ENCODE results near the gene FUBP1. TPM values are rescaled to one million over a fixed set of nuclear protein-coding genes. Genes with fewer than 3 reads are reported as not detected.

Gene FUBP1
- total and polyA plus RNA-seq, 9 of the 15 experiments (the other 6 are each of a cell fraction or from before 2014, with no cell fraction given): 104 to 294 (median 213) TPM

DNA sequence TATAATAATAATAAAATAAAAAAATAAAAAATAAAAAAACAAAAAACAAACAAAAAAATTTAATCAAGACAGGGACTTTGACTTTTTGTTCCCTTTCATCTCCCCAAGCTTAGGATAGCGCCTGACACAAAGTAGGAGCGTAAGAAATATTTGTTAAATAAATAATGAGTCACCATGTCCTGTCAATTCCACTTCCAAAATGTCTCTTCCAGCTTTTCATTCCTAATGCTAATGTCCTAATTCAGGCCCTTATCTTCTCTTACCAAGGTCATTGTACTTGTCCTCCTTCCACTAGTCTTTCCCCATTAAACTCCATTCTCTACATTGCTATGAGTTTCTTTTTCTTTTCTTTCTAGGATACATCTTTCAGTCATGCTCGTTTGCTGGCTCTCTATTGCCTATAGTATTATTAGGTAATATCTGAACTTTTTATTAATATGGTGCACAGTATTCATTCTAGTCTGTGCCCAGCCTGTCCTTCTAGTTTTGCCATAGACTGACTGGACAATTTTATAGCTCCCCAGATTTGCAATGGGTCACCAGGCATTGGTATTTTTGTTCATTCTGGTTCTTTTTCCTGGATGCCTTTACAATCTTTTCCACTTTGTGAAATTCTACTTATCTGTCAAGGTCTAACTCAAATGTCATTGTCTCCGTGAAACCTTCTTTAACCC is 79.1 kb downstream of the FUBP1 start:
- ATAC-seq (no peak), DNase-seq (ENCODE audit: extremely low read depth in 1 of 4, low spot score in 3 of 4) (no peak), FAIRE-seq (no peak)
- no peaks in the 10 kb centered on the region for H3K79me2 ChIP-seq (ENCODE audit: control insufficient read depth, insufficient read depth, low read length)
- in situ Hi-C loops (cut with MboI) (loop anchor here (10.0 kb wide), 1 partner anchor 195 kb away; no protein-coding TSS in a partner anchor), intact Hi-C loops (cut with micrococcal nuclease) (loop anchor here (2.0 to 10.0 kb wide), 5 partner anchors 75 to 752 kb away; partner anchors contain the start of gene ZZZ3)
- BruUV-seq (replicated peaks): no TSS peak
- ChIA-PET CTCF (ENCODE audit: low intra/inter-chr PET ratio) (interaction anchor here (0.6 kb wide), 1 partner anchor 366 kb away, joined by 3 read pairs; no protein-coding TSS in a partner anchor), POLR2A (interaction anchor here (1.0 kb wide), 1 partner anchor 16 kb away, joined by 4 read pairs; no protein-coding TSS in a partner anchor)
- no peak overlapping the region for H3K4me3 ChIP-seq
- no peak overlapping the region for H3K9ac ChIP-seq (ENCODE audit: insufficient read depth in 1 of 2, low read depth in 2 of 2, low read length in 2 of 2)
- H3K4me1 ChIP-seq (replicated peaks in 1 of 2; ENCODE audit: control insufficient read depth in 2 of 2, insufficient read depth in 2 of 2, low read length in 2 of 2): no peaks in the 10 kb centered on the region
- no peaks in the 10 kb centered on the region for H4K20me1 ChIP-seq (replicated peaks; ENCODE audit: control insufficient read depth, insufficient read depth, low read length)
- WGBS (ENCODE audit: insufficient coverage, low coverage, missing lambda C conversion rate): 31% methylated on average over 4 of the region's 4 CpGs
- TF ChIP-seq ZBED1 (IDR thresholded peaks at IDR 0.05) (no peak), U2AF2 (optimal IDR thresholded peaks at IDR 0.05; ENCODE audit: low read depth, low read length) (no peak)
- TF ChIP-seq, protein P1, sequence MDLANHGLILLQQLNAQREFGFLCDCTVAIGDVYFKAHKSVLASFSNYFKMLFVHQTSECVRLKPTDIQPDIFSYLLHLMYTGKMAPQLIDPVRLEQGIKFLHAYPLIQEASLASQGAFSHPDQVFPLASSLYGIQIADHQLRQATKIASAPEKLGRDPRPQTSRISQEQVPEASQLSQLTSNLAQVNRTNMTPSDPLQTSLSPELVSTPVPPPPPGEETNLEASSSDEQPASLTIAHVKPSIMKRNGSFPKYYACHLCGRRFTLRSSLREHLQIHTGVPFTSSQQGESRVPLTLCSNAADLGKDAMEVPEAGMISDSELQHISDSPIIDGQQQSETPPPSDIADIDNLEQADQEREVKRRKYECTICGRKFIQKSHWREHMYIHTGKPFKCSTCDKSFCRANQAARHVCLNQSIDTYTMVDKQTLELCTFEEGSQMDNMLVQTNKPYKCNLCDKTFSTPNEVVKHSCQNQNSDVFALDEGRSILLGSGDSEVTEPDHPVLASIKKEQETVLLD (IDR thresholded peaks at IDR 0.05): no peak
- no peak overlapping the region for H3K27ac ChIP-seq (ENCODE audit: extremely low read depth, low read depth, low read length)
- H3K36me3 ChIP-seq (ENCODE audit: control insufficient read depth, insufficient read depth, low read length): no peaks in the 10 kb centered on the region
- no peaks in the 10 kb centered on the region for H3K9me1 ChIP-seq (ENCODE audit: control insufficient read depth, insufficient read depth, low read length)
- no peak overlapping the region for H2AFZ ChIP-seq (ENCODE audit: low read depth, low read length)
- no peaks in the 10 kb centered on the region for H3K9me3 ChIP-seq (replicated peaks; ENCODE audit: control insufficient read depth, insufficient read depth, low read depth, low read length)
- H3K4me2 ChIP-seq (ENCODE audit: insufficient read depth, low read length): no peak overlapping the region
- no peaks in the 10 kb centered on the region for H3K27me3 ChIP-seq (ENCODE audit: control insufficient read depth in 2 of 2, insufficient read depth in 2 of 2, low read length in 2 of 2)

Small RNAs within 50 kb of the gene (small RNA-seq; reads per million reads assigned to genes)
- 3.9 reads per million, percentile 90 among the genes with 10 or more reads in this experiment for gene AC103591.3

Other genes with a start within 250 kb of the FUBP1 start
- 41.6 and 44.7 TPM in 2 replicates for gene USP33, start 219.2 kb downstream of the FUBP1 start, total RNA-seq (2014; rRNA removed)
- 80.7 and 88.8 TPM in 2 replicates for gene USP33, start 219.2 kb downstream of the FUBP1 start, total RNA-seq (2014; rRNA removed; fragmentation: Illumina TruSeq; extraction: Trizol)
- 68.8 and 71.1 TPM in 2 replicates for gene USP33, start 219.2 kb downstream of the FUBP1 start, total RNA-seq (2015; rRNA removed; fragmentation: Illumina TruSeq; extraction: Trizol)
- gene USP33, start 219.2 kb downstream of the FUBP1 start, total RNA-seq (2021): 42.2 and 43.3 TPM in 2 replicates
- gene USP33, start 219.2 kb downstream of the FUBP1 start, polyA plus RNA-seq (2011; rRNA removed): 63.8 and 83.5 TPM in 2 replicates
- gene USP33, start 219.2 kb downstream of the FUBP1 start, polyA plus RNA-seq (2014; fragmentation: Illumina TruSeq; extraction: Trizol): 45.6 and 46.7 TPM in 2 replicates
- gene USP33, start 219.2 kb downstream of the FUBP1 start, polyA plus RNA-seq (2014; fragmentation: Nextera tagmentation; extraction: Ambion mirVana): 10 to 100 TPM; 22.4 to 24.1 TPM
- gene USP33, start 219.2 kb downstream of the FUBP1 start, polyA plus RNA-seq (2014; rRNA removed): 41.2 and 44.8 TPM in 2 replicates
- 1.7 and 2.9 TPM in 2 replicates for gene MIGA1, start 199.4 kb downstream of the FUBP1 start, total RNA-seq (2014; rRNA removed)
- gene MIGA1, start 199.4 kb downstream of the FUBP1 start, total RNA-seq (2014; rRNA removed; fragmentation: Illumina TruSeq; extraction: Trizol): 5.1 and 6.1 TPM in 2 replicates
- 4.5 and 5.0 TPM in 2 replicates for gene MIGA1, start 199.4 kb downstream of the FUBP1 start, total RNA-seq (2015; rRNA removed; fragmentation: Illumina TruSeq; extraction: Trizol)
- gene MIGA1, start 199.4 kb downstream of the FUBP1 start, total RNA-seq (2021): 4.0 and 4.4 TPM in 2 replicates
- gene MIGA1, start 199.4 kb downstream of the FUBP1 start, polyA plus RNA-seq (2011; rRNA removed): 3.5 and 3.6 TPM in 2 replicates
- 2.4 and 2.8 TPM in 2 replicates for gene MIGA1, start 199.4 kb downstream of the FUBP1 start, polyA plus RNA-seq (2014; fragmentation: Illumina TruSeq; extraction: Trizol)
- gene MIGA1, start 199.4 kb downstream of the FUBP1 start, polyA plus RNA-seq (2014; fragmentation: Nextera tagmentation; extraction: Ambion mirVana): 1 to 10 TPM; 1.6 to 1.8 TPM
- 2.9 and 3.1 TPM in 2 replicates for gene MIGA1, start 199.4 kb downstream of the FUBP1 start, polyA plus RNA-seq (2014; rRNA removed)
- gene NEXN, start 90.4 kb downstream of the FUBP1 start, total RNA-seq (2014; rRNA removed): 0.95 and 1.4 TPM in 2 replicates
- 0.76 and 1.2 TPM in 2 replicates for gene NEXN, start 90.4 kb downstream of the FUBP1 start, total RNA-seq (2014; rRNA removed; fragmentation: Illumina TruSeq; extraction: Trizol)
- 0.98 and 1.2 TPM in 2 replicates for gene NEXN, start 90.4 kb downstream of the FUBP1 start, total RNA-seq (2015; rRNA removed; fragmentation: Illumina TruSeq; extraction: Trizol)
- 0.60 and 0.92 TPM in 2 replicates for gene NEXN, start 90.4 kb downstream of the FUBP1 start, total RNA-seq (2021)
- gene NEXN, start 90.4 kb downstream of the FUBP1 start, polyA plus RNA-seq (2011; rRNA removed): 0.07 and 0.18 TPM in 2 replicates
- 1.2 and 1.8 TPM in 2 replicates for gene NEXN, start 90.4 kb downstream of the FUBP1 start, polyA plus RNA-seq (2014; fragmentation: Illumina TruSeq; extraction: Trizol)
- under 1 TPM; 0.46 to 0.51 TPM for gene NEXN, start 90.4 kb downstream of the FUBP1 start, polyA plus RNA-seq (2014; fragmentation: Nextera tagmentation; extraction: Ambion mirVana)
- 0.86 and 0.97 TPM in 2 replicates for gene NEXN, start 90.4 kb downstream of the FUBP1 start, polyA plus RNA-seq (2014; rRNA removed)
- gene DNAJB4, start 25.9 kb upstream of the FUBP1 start, total RNA-seq (2014; rRNA removed): 8.5 and 13.2 TPM in 2 replicates
- 22.5 and 33.2 TPM in 2 replicates for gene DNAJB4, start 25.9 kb upstream of the FUBP1 start, total RNA-seq (2014; rRNA removed; fragmentation: Illumina TruSeq; extraction: Trizol)
- 18.2 and 19.8 TPM in 2 replicates for gene DNAJB4, start 25.9 kb upstream of the FUBP1 start, total RNA-seq (2015; rRNA removed; fragmentation: Illumina TruSeq; extraction: Trizol)
- gene DNAJB4, start 25.9 kb upstream of the FUBP1 start, total RNA-seq (2021): 17.8 and 20.5 TPM in 2 replicates
- gene DNAJB4, start 25.9 kb upstream of the FUBP1 start, polyA plus RNA-seq (2011; rRNA removed): 15.2 and 23.5 TPM in 2 replicates
- gene DNAJB4, start 25.9 kb upstream of the FUBP1 start, polyA plus RNA-seq (2014; fragmentation: Illumina TruSeq; extraction: Trizol): 16.5 and 17.5 TPM in 2 replicates
- 10 to 100 TPM; 18.3 to 27.7 TPM for gene DNAJB4, start 25.9 kb upstream of the FUBP1 start, polyA plus RNA-seq (2014; fragmentation: Nextera tagmentation; extraction: Ambion mirVana)
- gene DNAJB4, start 25.9 kb upstream of the FUBP1 start, polyA plus RNA-seq (2014; rRNA removed): 15.3 and 20.7 TPM in 2 replicates
- 0.05 TPM in 1 of 2 replicates, not detected in the other for gene GIPC2, start 66.9 kb upstream of the FUBP1 start, total RNA-seq (2014; rRNA removed)
- 0.04 and 0.06 TPM in 2 replicates for gene GIPC2, start 66.9 kb upstream of the FUBP1 start, total RNA-seq (2014; rRNA removed; fragmentation: Illumina TruSeq; extraction: Trizol)
- 0.04 and 0.08 TPM in 2 replicates for gene GIPC2, start 66.9 kb upstream of the FUBP1 start, total RNA-seq (2015; rRNA removed; fragmentation: Illumina TruSeq; extraction: Trizol)
- gene GIPC2, start 66.9 kb upstream of the FUBP1 start, total RNA-seq (2021): 0.04 TPM in 2 replicates
- gene GIPC2, start 66.9 kb upstream of the FUBP1 start, polyA plus RNA-seq (2011; rRNA removed): 0.04 TPM in 1 of 2 replicates, not detected in the other
- gene GIPC2, start 66.9 kb upstream of the FUBP1 start, polyA plus RNA-seq (2014; fragmentation: Illumina TruSeq; extraction: Trizol): not detected in 2 replicates
- gene GIPC2, start 66.9 kb upstream of the FUBP1 start, polyA plus RNA-seq (2014; fragmentation: Nextera tagmentation; extraction: Ambion mirVana): under 1 TPM in 1 of 2 experiments, not detected in 1; 0.01 TPM
- gene GIPC2, start 66.9 kb upstream of the FUBP1 start, polyA plus RNA-seq (2014; rRNA removed): not detected in 2 replicates